HG02885 (cell line): ENCODE measurements around the gene ZBP1.

Experiments used
- ATAC-seq: cut with Tn5 transposase; IDR thresholded peaks from one replicate; pipeline ENCODE4 v1.9.1; 2021; ENCODE audit warnings: mild to moderate bottlenecking; ENCODE audit not compliant: unreplicated experiment, poor library complexity

ZBP1 gene

DNA sequence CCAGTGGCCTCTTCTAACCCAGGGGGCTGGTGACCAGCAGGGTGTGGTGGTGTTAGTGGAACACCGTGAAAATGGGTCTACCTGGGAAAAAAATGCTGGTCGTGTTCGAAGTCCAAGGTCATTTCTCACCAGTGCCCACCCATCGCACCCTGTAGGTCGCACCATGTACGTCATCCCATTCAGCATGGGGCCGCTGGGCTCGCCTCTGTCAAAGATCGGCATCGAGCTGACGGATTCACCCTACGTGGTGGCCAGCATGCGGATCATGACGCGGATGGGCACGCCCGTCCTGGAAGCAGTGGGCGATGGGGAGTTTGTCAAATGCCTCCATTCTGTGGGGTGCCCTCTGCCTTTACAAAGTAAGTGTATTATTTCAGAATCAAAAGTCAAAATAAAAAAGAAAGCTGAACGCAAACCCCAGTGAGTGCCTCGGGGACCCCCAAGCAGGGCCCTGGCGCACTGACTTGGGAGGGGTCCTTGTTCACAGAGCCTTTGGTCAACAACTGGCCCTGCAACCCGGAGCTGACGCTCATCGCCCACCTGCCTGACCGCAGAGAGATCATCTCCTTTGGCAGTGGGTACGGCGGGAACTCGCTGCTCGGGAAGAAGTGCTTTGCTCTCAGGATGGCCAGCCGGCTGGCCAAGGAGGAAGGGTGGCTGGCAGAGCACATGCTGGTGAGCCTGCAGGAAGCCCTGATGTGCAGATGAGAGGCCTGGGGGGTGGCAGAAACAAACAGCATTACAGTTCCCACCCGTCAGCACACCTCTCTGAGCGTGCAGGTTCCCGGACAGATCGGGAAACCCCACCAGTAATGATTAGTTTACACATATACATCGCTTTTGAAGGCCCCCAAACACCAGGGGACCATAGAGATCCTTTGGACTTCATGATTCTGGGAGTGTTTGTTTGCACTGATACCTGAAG, 57.4 kb downstream of the ZBP1 start:
- no peak for ATAC-seq

DNA sequence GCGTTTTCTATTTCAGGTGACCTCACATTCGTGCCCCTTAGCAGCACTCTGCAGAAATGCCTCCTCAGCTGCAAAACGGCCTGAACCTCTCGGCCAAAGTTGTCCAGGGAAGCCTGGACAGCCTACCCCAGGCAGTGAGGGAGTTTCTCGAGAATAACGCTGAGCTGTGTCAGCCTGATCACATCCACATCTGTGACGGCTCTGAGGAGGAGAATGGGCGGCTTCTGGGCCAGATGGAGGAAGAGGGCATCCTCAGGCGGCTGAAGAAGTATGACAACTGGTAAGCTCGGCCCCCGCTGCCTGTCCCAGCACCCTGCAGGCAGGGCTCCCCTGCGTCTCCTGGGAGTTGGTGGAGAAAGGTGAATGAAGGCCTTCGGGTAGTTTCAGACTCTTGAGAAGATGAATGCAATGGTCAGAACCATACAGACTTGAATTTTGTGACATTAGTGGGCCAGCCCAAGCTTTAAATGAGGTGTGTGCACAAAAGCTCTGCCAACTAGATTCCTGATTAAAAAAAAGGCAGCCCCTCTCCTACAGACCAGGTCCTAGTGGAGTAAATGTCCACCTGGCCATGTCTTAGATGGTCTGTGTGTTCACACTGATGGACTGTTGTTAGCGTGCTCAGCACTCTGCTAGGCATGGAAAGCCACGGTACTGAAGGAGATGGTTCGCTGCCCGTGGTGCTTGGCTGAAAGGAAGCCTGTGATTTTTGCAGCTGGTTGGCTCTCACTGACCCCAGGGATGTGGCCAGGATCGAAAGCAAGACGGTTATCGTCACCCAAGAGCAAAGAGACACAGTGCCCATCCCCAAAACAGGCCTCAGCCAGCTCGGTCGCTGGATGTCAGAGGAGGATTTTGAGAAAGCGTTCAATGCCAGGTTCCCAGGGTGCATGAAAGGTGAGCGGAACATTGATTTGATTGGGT, 58.6 kb downstream of the ZBP1 start:
- ATAC-seq: no peak

DNA sequence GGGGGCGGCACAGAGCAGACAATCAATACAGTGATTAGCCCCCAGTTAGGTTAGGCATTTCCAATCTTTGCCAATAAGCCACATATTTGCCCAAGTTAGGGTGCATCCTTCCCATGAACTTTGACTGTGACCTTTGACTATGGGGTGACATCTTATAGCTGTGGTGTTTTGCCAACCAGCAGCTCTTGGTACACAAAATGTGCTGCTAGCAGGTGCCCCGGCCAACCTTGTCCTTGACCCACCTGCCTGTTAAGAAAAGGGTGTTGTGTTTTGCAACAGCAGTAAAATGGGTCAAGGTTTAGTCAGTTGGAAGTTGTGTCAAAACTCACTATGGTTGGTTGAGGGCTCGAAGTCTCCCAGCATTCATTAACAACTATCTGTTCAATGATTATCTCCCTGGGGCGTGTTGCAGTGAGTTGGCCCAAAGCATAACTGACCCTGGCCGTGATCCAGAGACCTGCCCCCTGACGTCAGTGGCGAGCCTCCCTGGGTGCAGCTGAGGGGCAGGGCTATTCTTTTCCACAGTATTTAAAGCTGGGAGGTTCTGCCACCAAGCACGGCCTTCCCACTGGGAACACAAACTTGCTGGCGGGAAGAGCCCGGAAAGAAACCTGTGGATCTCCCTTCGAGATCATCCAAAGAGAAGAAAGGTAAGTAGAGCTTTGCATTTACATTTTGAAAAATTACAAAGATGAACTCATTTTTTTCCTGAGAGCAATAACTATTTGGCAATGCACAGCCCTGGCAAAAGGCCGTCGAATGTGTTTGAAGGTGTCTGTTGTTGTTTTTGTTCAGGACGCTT, 59.5 kb downstream of the ZBP1 start, which contains the start of gene PCK1:
PCK1 (plus strand) TSS at position 557 of the 802 bp plus-strand sequence. CDS start 302 bp downstream, outside the sequence.
- no peak for ATAC-seq

DNA sequence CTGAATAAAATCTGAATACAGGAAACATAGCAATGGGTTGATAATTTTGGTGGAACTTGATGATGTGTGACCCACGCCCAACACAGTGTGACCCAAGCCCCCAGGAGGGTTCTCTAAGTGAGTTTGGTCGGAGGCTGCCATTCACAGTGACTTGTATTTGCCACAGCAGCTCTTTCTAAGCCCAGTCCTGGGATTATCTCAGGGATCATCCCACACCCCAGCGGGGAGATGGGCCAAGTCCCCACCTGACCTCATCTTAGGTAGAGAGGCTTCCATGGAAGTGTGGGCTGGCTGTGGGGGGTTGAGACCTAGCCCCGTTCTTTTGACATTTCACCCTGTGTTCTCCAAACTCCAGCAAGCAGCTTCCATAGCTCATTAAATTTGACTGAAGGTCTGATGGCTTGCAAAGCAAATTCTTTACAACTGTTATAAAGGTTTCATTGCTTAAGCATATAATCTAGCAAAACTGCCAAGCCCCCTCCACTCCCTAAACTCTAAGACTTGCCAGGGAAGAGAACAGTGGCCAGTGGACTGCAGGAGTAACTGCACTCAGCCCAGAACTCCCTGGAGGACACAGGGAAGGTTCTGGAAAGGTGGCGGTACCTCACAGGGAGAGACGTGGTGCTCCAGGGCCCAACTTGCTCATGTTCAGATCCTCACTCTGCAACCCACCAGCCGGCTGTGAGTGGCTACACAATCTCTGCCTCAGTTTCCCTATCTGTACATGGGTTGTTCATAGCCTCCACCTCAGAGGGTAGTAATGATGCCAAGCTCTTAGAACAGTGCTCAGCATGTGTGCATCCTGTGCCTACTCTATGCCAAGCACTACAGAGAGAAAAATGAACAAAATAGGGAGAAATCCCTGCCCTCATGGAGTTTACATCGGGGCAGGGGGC, 60.3 kb downstream of the ZBP1 start:
- ATAC-seq: no peak

DNA sequence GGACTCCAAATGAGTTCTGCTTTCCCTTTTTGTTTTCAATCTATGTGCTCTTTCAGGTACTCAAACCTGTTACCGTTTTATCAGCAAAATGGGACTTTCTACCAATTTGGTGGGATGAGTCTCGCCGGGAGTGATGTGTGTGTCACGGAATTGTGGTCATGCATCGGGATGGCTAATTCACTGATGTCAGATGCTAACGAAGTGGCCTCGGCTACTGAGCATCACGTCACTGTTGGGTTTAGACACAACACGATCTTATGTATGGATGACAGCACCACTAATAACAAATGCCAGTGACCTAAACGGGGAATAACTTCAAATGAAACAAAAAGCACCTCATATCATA, 61.0 kb downstream of the ZBP1 start:
- ATAC-seq: no peak

DNA sequence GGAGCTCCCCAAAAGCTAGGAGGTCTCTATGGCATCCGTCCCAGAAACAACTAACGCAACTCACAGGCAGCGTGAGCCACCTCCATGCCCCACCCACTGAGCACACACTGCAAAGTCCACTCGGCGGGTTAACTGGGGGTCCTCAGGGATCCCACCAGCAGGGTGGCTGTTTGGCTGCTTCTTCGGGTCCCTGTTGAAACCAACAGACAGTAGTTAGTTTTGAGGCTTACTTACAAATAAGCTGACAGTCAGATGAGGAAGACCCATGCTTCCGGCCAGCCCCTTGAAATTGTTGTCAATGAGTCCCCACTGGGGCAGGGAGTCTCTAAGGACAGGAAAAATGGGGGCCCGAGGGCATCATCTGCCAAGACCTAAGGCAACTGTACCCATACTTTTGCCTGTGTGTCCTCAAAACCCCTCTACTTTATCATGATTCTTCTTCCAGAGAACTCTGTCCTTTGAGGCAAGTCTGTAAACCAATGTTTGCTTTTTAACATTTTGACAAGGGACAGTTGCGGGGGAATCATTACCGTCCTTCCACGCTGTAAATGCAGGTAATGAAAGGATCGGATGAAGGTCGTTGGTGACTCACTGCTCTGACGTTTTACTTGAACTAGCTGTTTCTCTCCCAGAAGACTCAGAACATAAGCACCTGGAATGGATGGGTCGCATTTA, 61.5 kb downstream of the ZBP1 start:
- ATAC-seq: no peak

DNA sequence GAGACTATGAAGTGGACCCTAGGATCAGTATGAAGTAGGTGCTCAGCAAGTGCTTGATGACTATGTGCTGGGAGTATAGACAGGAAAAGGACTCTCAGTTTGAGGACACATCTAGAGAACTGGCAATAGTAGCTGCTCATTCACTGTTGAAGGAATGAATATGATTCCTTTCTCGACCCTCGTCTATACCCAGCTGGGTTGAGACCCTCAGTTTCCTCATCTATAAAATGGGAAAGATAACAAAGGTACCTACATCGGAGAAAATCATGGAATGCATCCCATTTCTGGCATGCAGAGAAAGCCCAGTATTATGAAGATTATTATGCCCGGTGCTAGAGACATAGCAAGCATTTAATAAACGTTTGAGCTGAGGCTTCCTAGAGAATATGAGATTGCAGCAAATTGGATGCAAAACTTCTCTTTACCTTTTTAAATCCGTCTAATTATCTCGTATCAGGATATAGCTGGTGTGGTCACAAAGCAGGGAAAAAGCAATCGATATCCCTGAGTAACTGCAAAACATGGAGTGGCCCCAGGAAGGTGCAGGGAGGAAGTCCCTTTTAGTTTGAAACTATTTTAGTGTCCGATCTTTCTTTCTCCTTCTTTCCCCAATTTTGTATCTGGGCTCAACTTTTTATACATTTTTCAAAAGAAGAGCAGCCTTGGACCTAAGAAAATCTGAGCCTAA, 62.2 kb downstream of the ZBP1 start:
- no peak for ATAC-seq

DNA sequence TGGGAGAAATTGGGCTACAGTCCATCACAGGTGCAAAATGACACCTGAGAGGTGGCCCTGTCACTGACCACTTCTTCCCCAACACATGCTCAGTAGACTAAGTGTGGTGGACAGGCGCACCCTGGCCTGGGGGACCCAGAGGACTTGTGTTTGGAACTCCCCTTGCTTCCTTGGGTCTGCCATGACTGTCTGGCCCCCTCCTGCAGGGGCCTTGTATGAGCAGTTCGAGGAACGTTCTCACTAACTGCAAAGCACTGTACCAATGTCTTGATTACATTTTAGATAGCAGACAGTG, 63.3 kb downstream of the ZBP1 start:
- ATAC-seq: no peak

DNA sequence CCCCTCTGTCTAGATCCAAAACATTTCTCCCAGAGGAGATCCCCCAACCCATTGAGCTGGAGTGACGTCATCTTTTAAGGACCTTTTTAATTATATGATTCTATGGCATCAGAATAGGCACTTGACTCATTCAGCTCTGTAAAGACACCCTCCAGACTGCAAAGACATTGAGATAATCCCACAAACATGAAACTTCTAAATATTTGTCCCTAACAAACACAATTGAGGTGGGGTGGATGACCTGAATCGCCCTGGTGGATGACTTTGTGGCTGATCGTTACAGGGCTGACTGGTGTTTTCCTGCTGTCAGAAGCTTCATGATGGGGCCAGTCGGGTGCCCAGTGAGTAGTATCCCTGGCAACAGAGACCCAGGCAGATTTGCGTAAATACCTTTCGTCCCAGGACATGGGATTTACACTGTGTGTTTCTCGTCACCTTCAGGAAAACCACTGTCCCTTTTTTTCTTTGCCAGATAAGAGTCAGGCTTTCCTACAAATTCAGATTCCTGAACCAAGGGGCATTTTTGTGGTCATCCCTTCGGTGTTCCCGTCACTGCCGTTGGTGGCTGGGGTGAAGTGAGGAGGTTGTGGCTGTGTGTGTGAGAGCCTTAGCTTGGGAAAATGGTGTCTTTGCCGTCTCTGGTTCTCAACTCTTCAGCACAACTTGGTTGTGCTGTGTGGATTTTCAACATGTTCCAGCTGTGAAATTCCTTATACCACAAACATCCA, 64.6 kb downstream of the ZBP1 start:
- no peak for ATAC-seq
